HCT116 (cell line): ENCODE results near the gene EMILIN2. TPM values are rescaled to one million over a fixed set of nuclear protein-coding genes. Genes with fewer than 3 reads are reported as not detected.

ENCODE experiments used
- ATAC-seq: fragments of 200-7000 bp; cut with Tn5 transposase; 2 replicates; pipeline ENCODE4 v1.9.1; 2020; ENCODE audit warnings: mild to moderate bottlenecking, moderate library complexity
- BruUV-seq: library from RNA; stranded (reverse); fragments of 400-500 nt; replicated peaks from 2 replicates; lab custom pipeline; 2021; lab: Mats Ljungman, UMichigan
- CTCF ChIA-PET: fragments of 300-600 bp; sonication (Branson Sonifier 250); formaldehyde crosslinking; loops from one replicate; lab custom pipeline; 2021; ENCODE audit warnings: antibody characterized with exemption; lab: Charles Lee
- POLR2A ChIA-PET: fragments of 300-600, 350-600 bp; sonication (Branson Sonifier 250); formaldehyde crosslinking; loops from one replicate; lab custom pipeline; 2021; ENCODE audit warnings: antibody characterized with exemption; lab: Charles Lee
- RAD21 ChIA-PET, 2 experiments: fragments of 300-600 bp; sonication (Branson Sonifier 250); formaldehyde crosslinking; loops; one replicate each; lab custom pipeline; 2023; ENCODE audit warnings: low total read pairs in 2 of 2; ENCODE audit not compliant: uncharacterized antibody in 2 of 2, unreplicated experiment in 2 of 2, low non-redundant PET in 1 of 2; lab: Charles Lee
- DNase-seq: peaks from one replicate; pipeline ENCODE4 v3.0.0-alpha.2; 2010; ENCODE audit warnings: low read depth, low spot score
- H2AFZ ChIP-seq: fragments of 200-600 bp; shearing (Covaris generic), sonication (generic); 2 replicates; pipeline ENCODE4 v1.6.1; 2017; ENCODE audit warnings: low read depth, mixed run types, mixed read lengths, antibody characterized with exemption, low read length; ENCODE audit not compliant: poor library complexity, severe bottlenecking
- H3K27ac ChIP-seq: 2 replicates; pipeline ENCODE4 v1.5.1; 2012; ENCODE audit warnings: low read depth, low read length
- H3K27me3 ChIP-seq: fragments of 200-600 bp; sonication (generic); 2 replicates; pipeline ENCODE4 v1.6.1; 2016; ENCODE audit warnings: mixed run types, low read length, mixed read lengths; ENCODE audit not compliant: insufficient read depth
- H3K36me3 ChIP-seq, 2 experiments: fragments of 200-500 bp in 1 of 2; fragments of 200-600 bp in 1 of 2; sonication (Bioruptor generic) in 1 of 2; sonication (generic) in 1 of 2; 2 replicates each; pipeline versions ENCODE4 v1.5.1 to v1.6.1; 2014 to 2016; ENCODE audit warnings: low read length in 2 of 2, inconsistent platforms in 1 of 2, mixed read lengths in 1 of 2, mixed run types in 1 of 2; ENCODE audit not compliant: insufficient read depth in 2 of 2, control insufficient read depth in 1 of 2
- H3K4me1 ChIP-seq, 2 experiments: fragments of 200-600 bp in 1 of 2; sonication (generic) in 1 of 2; 2 replicates each; pipeline versions ENCODE4 v1.5.1 to v1.6.1; 2012 to 2017; ENCODE audit warnings: low read length in 2 of 2, inconsistent platforms in 1 of 2, mild to moderate bottlenecking in 1 of 2, mixed read lengths in 1 of 2, mixed run types in 1 of 2, moderate library complexity in 1 of 2; ENCODE audit not compliant: insufficient read depth in 2 of 2, control insufficient read depth in 1 of 2
- H3K4me2 ChIP-seq: fragments of 200-600 bp; sonication (generic); 2 replicates; pipeline ENCODE4 v1.6.1; 2017; ENCODE audit warnings: mixed run types, low read length, mixed read lengths
- H3K4me3 ChIP-seq, 2 experiments: fragments of 200-600 bp in 1 of 2; sonication (generic) in 1 of 2; replicated peaks in 1 of 2; 2 replicates each; pipeline ENCODE4 v1.5.1; 2011 to 2016; ENCODE audit warnings: low read length in 2 of 2, control low read depth in 1 of 2, low read depth in 1 of 2, mild to moderate bottlenecking in 1 of 2, mixed read lengths in 1 of 2, mixed run types in 1 of 2
- H3K79me2 ChIP-seq: fragments of 200-600 bp; sonication (generic); 2 replicates; pipeline ENCODE4 v1.6.1; 2017; ENCODE audit warnings: mild to moderate bottlenecking, mixed run types, low read length, moderate library complexity, mixed read lengths; ENCODE audit not compliant: insufficient read depth
- H3K9ac ChIP-seq: fragments of 200-600 bp; sonication (generic); 2 replicates; pipeline ENCODE4 v1.6.1; 2016; ENCODE audit warnings: low read length, mixed read lengths
- H3K9me2 ChIP-seq: fragments of 200-600 bp; sonication (generic), shearing (Covaris generic); 2 replicates; pipeline ENCODE4 v1.6.1; 2017; ENCODE audit warnings: mixed run types, mild to moderate bottlenecking, moderate library complexity; ENCODE audit not compliant: insufficient read depth
- H3K9me3 ChIP-seq, 2 experiments: fragments of 200-500 bp in 1 of 2; fragments of 200-600 bp in 1 of 2; sonication (Bioruptor generic) in 1 of 2; sonication (generic) in 1 of 2; 2 replicates each; pipeline ENCODE4 v1.6.1; 2014 to 2017; ENCODE audit warnings: low read length in 2 of 2, mixed read lengths in 2 of 2, inconsistent platforms in 1 of 2, low read depth in 1 of 2, mild to moderate bottlenecking in 1 of 2, mixed run types in 1 of 2, moderate library complexity in 1 of 2; ENCODE audit not compliant: control insufficient read depth in 1 of 2, insufficient read depth in 1 of 2
- H4K20me1 ChIP-seq: fragments of 200-600 bp; sonication (generic), shearing (Covaris generic); 2 replicates; pipeline ENCODE4 v1.6.1; 2017; ENCODE audit warnings: mixed run types, mild to moderate bottlenecking, moderate library complexity; ENCODE audit not compliant: insufficient read depth
- CBX3 ChIP-seq: IDR thresholded peaks from 2 replicates; pipeline ENCODE4 v1.6.1; 2012; ENCODE audit warnings: low read depth
- CEBPB ChIP-seq: IDR thresholded peaks from 2 replicates; pipeline ENCODE4 v1.6.1; 2012; ENCODE audit warnings: low read depth
- ELF1 ChIP-seq: IDR thresholded peaks from 2 replicates; pipeline ENCODE4 v1.6.1; 2012; ENCODE audit warnings: low read depth, borderline replicate concordance
- POLR2A ChIP-seq: IDR thresholded peaks from 2 replicates; pipeline ENCODE4 v1.7.0; 2011; ENCODE audit warnings: borderline replicate concordance; ENCODE audit not compliant: insufficient read depth, insufficient read length; ENCODE audit errors: extremely low read depth
- POLR2AphosphoS5 ChIP-seq: IDR thresholded peaks from 2 replicates; pipeline ENCODE4 v1.6.1; 2011; ENCODE audit warnings: mild to moderate bottlenecking, low read depth, low read length, moderate library complexity
- TCF7L2 ChIP-seq: IDR thresholded peaks from 2 replicates; pipeline ENCODE4 v1.7.0; 2011; ENCODE audit warnings: borderline replicate concordance, inconsistent platforms; ENCODE audit not compliant: insufficient read depth, insufficient read length; ENCODE audit errors: extremely low read depth
- YY1 ChIP-seq: IDR thresholded peaks from 2 replicates; pipeline ENCODE4 v1.6.1; 2011; ENCODE audit warnings: low read length, low read depth, moderate library complexity, mild to moderate bottlenecking; ENCODE audit not compliant: insufficient replicate concordance; ENCODE audit errors: extremely low read depth
- ZBTB33 ChIP-seq: IDR thresholded peaks from 2 replicates; pipeline ENCODE4 v1.6.1; 2011; ENCODE audit warnings: mild to moderate bottlenecking, low read length, moderate library complexity; ENCODE audit not compliant: insufficient replicate concordance; ENCODE audit errors: extremely low read depth
- ZNF274 ChIP-seq: fragments of 200-500 bp; sonication (Bioruptor generic); IDR thresholded peaks from 2 replicates; pipeline ENCODE4 v1.6.1; 2014; ENCODE audit warnings: mild to moderate bottlenecking, low read depth, low read length, inconsistent platforms
- intact Hi-C: fragments of 100-400 bp; cut with micrococcal nuclease; formaldehyde crosslinking; loops from 2 replicates; pipeline ENCODE4 v1.10.0; 2022
- total RNA-seq: library from RNA; stranded (reverse); gene quantifications from one replicate; pipeline ENCODE4 v1.2.1, GENCODE V29; 2021; ENCODE audit not compliant: unreplicated experiment

The EMILIN2 gene
- total RNA-seq, 1 experiment from 2014 or later, result 23.4 TPM

- Histone ChIP-seq H3K4me1 (no peaks in the 10 kb centered on the region), H3K27me3 (no peaks in the 10 kb centered on the region), H3K27ac (no peak overlapping the region), H3K9ac (no peak overlapping the region), H3K36me3 (peaks cover 0 to 7% of the 10 kb centered on the region in 2 experiments; a peak in 1 of 4 replicates), H3K79me2 (no peaks in the 10 kb centered on the region), H3K9me2 (no peaks in the 10 kb centered on the region), H3K9me3 (no peaks in the 10 kb centered on the region), H3K4me2 (no peak overlapping the region), H3K4me3 (no peak overlapping the region), H2AFZ (no peak overlapping the region), H4K20me1 (no peaks in the 10 kb centered on the region)
- BruUV-seq, result no TSS peak
- RAD21 ChIA-PET, result no interaction called here
- intact Hi-C loops, result no loop called here
- ATAC-seq (no peak), DNase-seq (no peak)
- CTCF ChIA-PET, result no interaction called here
- POLR2A ChIA-PET, result no interaction called here
- TF ChIP-seq ELF1 (no peak), TCF7L2 (no peak), CBX3 (no peak), CEBPB (no peak), POLR2AphosphoS5 (no peak), YY1 (no peak), ZNF274 (no peak), ZBTB33 (no peak), POLR2A (no peak)
Measured at GRCh38 chr18:2952605-2953004, 105.8 kb downstream of the EMILIN2 start.
